Breast epithelium (tissue), 4 donors: Measurements from ENCODE around the gene PCNX1. TPM values are rescaled to one million over a fixed set of nuclear protein-coding genes. Genes with fewer than 3 reads are reported as not detected.

ENCODE experiments used
- DNase-seq, 2 donors: peaks; one replicate each; pipeline ENCODE4 v3.0.0-alpha.2; 2019; ENCODE audit warnings: low spot score in 2 of 2
- H3K27ac ChIP-seq, 2 donors: fragments of 200-600 bp; sonication (generic) in 1 of 2; one replicate each; pipeline ENCODE4 v1.5.1; 2016 to 2019; ENCODE audit warnings: mild to moderate bottlenecking in 1 of 2
- H3K27me3 ChIP-seq, 2 donors: fragments of 200-600 bp; sonication (generic) in 1 of 2; one replicate each; pipeline versions ENCODE4 v1.5.1 to v1.6.0; 2017 to 2019; ENCODE audit warnings: control low read depth in 1 of 2, mild to moderate bottlenecking in 1 of 2
- H3K36me3 ChIP-seq: fragments of 200-600 bp; one replicate; pipeline ENCODE4 v1.5.1; 2019
- H3K4me1 ChIP-seq, 2 donors: fragments of 200-600 bp; sonication (generic); one replicate each; pipeline ENCODE4 v1.5.1; 2016 to 2019; ENCODE audit warnings: control low read depth in 1 of 2
- H3K4me3 ChIP-seq, 3 donors: fragments of 200-600 bp; sonication (generic); 1 replicate in 2 of 3; 2 replicates in 1 of 3; pipeline ENCODE4 v1.5.1; 2016 to 2019; ENCODE audit warnings: mild to moderate bottlenecking in 3 of 3, moderate library complexity in 2 of 3
- H3K9me3 ChIP-seq, 2 donors: fragments of 200-600 bp; sonication (generic) in 1 of 2; one replicate each; pipeline ENCODE4 v1.5.1; 2016 to 2019; ENCODE audit warnings: control low read depth in 1 of 2
- POLR2A ChIP-seq: fragments of 450-650 bp; IDR thresholded peaks from one replicate; pipeline ENCODE4 v1.6.1; 2016; ENCODE audit warnings: antibody characterized with exemption, mild to moderate bottlenecking, moderate library complexity
- POLR2AphosphoS5 ChIP-seq, 3 donors: sonication (generic); formaldehyde crosslinking; IDR thresholded peaks; one replicate each; pipeline ENCODE4 v1.6.1; 2017; ENCODE audit warnings: antibody characterized with exemption in 3 of 3
- intact Hi-C: fragments of 100-400 bp; cut with DNase I; formaldehyde crosslinking; loops from one replicate; pipeline ENCODE4 v1.15.1; 2023; ENCODE audit warnings: low total_unique reads
- total RNA-seq, 3 donors: library from RNA; depleted of rRNA; stranded (reverse); fragments of >200 nt; gene quantifications; one replicate each; pipeline ENCODE4 v1.1.0, GENCODE V29; 2016
- TF ChIP-seq, protein P1 (sequence below), 3 donors: fragments of 450-650 bp; IDR thresholded peaks; one replicate each; pipeline ENCODE4 v1.5.1; 2016 to 2017; ENCODE audit warnings: antibody characterized with exemption in 3 of 3, mild to moderate bottlenecking in 3 of 3, moderate library complexity in 3 of 3

PCNX1 gene
- total RNA-seq, 3 donors from 2014 or later = 61.8 to 105 (median 92.5) TPM

DNA sequence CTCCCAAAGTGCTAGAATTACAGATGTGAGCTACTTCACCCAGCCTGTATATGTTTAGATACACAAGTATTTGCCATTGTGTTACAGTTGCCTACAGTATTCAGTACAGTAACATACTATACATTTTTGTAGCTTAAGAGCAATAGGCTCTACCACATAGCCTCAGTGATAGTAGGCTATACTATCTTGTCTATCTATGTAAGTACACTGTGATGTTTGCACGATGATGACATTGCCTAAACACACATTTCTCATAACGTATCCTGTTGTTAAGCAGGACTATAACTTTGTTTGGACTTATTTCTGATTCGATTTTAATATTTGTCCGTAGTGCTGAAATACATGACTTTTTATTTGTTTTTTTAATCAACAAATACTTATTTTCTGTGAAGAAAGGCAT lies 129.2 kb downstream of the PCNX1 start:
- peaks cover 8 to 24% of the 10 kb centered on the region in 2 donors for H3K9me3 ChIP-seq
- no peak for DNase-seq
- TF ChIP-seq POLR2A = no peak
- TF ChIP-seq, protein P1, sequence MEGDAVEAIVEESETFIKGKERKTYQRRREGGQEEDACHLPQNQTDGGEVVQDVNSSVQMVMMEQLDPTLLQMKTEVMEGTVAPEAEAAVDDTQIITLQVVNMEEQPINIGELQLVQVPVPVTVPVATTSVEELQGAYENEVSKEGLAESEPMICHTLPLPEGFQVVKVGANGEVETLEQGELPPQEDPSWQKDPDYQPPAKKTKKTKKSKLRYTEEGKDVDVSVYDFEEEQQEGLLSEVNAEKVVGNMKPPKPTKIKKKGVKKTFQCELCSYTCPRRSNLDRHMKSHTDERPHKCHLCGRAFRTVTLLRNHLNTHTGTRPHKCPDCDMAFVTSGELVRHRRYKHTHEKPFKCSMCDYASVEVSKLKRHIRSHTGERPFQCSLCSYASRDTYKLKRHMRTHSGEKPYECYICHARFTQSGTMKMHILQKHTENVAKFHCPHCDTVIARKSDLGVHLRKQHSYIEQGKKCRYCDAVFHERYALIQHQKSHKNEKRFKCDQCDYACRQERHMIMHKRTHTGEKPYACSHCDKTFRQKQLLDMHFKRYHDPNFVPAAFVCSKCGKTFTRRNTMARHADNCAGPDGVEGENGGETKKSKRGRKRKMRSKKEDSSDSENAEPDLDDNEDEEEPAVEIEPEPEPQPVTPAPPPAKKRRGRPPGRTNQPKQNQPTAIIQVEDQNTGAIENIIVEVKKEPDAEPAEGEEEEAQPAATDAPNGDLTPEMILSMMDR (IDR thresholded peaks at IDR 0.05) = no peak
- no peak for TF ChIP-seq POLR2AphosphoS5 (IDR thresholded peaks at IDR 0.05)
- intact Hi-C loops = no loop called here
- no peak overlapping the region for H3K4me3 ChIP-seq
- H3K36me3 ChIP-seq = no peaks in the 10 kb centered on the region
- H3K4me1 ChIP-seq = no peaks in the 10 kb centered on the region
- no peak overlapping the region for H3K27ac ChIP-seq
- H3K27me3 ChIP-seq = no peaks in the 10 kb centered on the region

DNA sequence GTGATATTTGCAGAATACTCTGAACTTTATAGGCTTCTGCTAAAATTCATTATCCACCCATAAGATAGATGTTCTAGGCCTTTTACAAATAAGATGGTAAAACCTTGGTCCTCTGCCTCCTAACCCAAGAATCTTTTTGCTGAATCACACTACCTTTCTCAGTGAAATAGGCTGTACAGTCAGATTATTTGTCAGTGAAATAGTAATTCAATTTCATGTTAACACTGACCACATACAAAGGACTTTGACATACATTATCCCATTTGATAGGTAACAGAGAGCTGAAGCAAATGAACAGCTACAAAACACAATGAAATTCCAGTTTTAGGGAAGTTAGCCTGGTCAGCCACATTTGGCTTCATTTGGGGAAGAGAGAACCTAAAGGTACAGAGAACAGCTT lies 141.1 kb downstream of the PCNX1 start:
- H3K9me3 ChIP-seq = peaks cover under 1 to 7% of the 10 kb centered on the region in 2 donors
- DNase-seq = no peak
- H3K36me3 ChIP-seq = no peaks in the 10 kb centered on the region
- TF ChIP-seq POLR2A (no peak), POLR2AphosphoS5 (IDR thresholded peaks at IDR 0.05) (no peak)
- TF ChIP-seq, protein P1 (IDR thresholded peaks at IDR 0.05) = no peak
- intact Hi-C loops = no loop called here
- H3K27ac ChIP-seq = no peak overlapping the region
- H3K4me3 ChIP-seq = no peak overlapping the region
- H3K4me1 ChIP-seq = no peaks in the 10 kb centered on the region
- H3K27me3 ChIP-seq = no peaks in the 10 kb centered on the region

DNA sequence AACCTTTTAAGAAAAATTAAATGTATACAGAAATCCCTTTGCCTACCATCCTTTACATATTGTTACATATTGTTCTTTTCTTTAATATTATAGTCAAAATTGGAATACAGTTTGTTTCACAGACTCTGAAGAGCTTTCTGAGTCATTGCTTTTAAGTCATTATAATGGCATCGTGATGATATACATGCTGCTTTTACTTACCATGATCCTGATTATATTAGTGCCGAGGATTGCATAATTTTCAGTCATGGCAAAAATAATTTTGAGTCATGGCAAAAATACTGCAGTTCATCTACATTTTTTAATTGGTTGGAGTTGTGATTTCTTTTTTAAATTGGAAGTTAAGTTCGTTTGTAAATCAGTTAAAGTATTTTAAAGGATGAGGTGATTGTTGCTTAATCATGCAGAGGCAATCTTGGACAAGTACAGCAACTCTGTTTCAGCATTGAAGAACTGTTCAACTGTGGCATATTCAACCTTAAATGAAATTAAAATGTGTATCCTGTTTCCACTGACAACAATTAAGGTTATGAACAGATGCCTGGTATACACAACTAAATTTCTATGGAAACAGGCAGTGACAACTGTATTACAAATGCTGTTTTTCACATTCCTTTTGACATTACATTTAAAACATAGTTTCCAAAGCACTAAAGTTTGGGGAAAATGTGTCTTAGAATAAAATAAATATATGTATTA lies 142.3 kb downstream of the PCNX1 start:
- Histone ChIP-seq H3K27ac (no peak overlapping the region), H3K27me3 (no peaks in the 10 kb centered on the region), H3K9me3 (no peaks in the 10 kb centered on the region), H3K4me3 (no peak overlapping the region), H3K4me1 (no peaks in the 10 kb centered on the region), H3K36me3 (no peaks in the 10 kb centered on the region)
- TF ChIP-seq POLR2AphosphoS5 (IDR thresholded peaks at IDR 0.05) (no peak), POLR2A (no peak)
- TF ChIP-seq, protein P1 (IDR thresholded peaks at IDR 0.05) = no peak
- no peak for DNase-seq
- intact Hi-C loops = no loop called here

DNA sequence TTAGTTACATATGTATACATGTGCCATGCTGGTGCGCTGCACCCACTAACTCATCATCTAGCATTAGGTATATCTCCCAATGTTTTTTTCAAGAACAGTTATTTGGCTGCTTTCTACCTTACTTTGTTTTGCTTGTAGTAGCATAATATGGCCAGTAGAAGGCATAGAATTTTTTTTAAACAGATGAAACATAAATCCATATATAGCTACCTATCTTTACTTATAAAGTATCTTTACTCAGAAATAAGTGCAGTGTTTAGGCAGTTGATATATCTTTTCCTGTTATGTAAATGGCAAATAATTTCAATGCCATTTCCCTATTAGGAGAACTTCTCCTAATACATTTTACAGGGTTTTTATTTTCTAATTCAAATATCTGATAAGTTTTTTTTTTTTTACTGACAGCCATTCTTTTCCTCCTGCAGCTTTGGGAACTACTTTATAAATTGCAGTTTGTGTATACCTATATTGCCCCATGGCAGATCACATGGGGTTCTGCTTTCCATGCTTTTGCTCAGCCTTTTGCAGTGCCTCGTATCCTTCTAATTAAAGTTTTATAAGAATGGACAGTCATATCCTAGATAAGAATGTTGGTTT lies 143.1 kb downstream of the PCNX1 start:
- TF ChIP-seq POLR2AphosphoS5 (IDR thresholded peaks at IDR 0.05) = no peak
- TF ChIP-seq, protein P1 (IDR thresholded peaks at IDR 0.05) = peak in 1 of 3 donors; percentile 24
- Histone ChIP-seq H3K36me3 (no peaks in the 10 kb centered on the region), H3K4me3 (no peak overlapping the region), H3K27ac (no peak overlapping the region), H3K4me1 (no peaks in the 10 kb centered on the region), H3K27me3 (no peaks in the 10 kb centered on the region), H3K9me3 (no peaks in the 10 kb centered on the region)
- DNase-seq = no peak
- intact Hi-C loops = no loop called here

DNA sequence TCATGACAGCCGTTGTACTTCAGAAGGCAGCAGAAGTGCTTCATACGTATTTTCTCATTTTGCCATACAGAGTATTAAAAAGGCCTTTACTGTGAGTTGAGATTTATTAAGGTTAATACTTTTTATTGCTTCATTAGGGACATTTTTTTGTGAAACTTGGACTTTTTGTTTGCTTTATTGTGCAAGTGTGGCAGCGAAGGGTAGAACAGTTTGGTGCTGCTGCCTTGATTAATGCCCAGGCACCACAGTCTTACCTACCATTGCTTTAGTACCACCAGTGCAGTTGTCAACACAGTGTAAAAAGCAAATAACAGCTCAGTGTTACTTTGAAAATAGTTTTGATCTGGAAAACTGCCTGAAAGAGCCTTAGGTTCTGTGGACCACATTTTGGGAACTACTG lies 147.4 kb downstream of the PCNX1 start:
- H3K27me3 ChIP-seq = no peaks in the 10 kb centered on the region
- intact Hi-C loops = no loop called here
- DNase-seq = no peak
- H3K4me1 ChIP-seq = no peaks in the 10 kb centered on the region
- H3K36me3 ChIP-seq = no peaks in the 10 kb centered on the region
- H3K9me3 ChIP-seq = no peaks in the 10 kb centered on the region
- TF ChIP-seq, protein P1 (IDR thresholded peaks at IDR 0.05) = no peak
- no peak for TF ChIP-seq POLR2A
- no peak for TF ChIP-seq POLR2AphosphoS5 (IDR thresholded peaks at IDR 0.05)
- H3K27ac ChIP-seq = no peak overlapping the region
- H3K4me3 ChIP-seq = no peak overlapping the region
